ENCODE data around the gene BRIP1. TPM values are rescaled to one million over a fixed set of nuclear protein-coding genes. Genes with fewer than 3 reads are reported as not detected.

Gene BRIP1
- total RNA-seq, 1 donor from 2014 or later, result 4.3 TPM

DNA sequence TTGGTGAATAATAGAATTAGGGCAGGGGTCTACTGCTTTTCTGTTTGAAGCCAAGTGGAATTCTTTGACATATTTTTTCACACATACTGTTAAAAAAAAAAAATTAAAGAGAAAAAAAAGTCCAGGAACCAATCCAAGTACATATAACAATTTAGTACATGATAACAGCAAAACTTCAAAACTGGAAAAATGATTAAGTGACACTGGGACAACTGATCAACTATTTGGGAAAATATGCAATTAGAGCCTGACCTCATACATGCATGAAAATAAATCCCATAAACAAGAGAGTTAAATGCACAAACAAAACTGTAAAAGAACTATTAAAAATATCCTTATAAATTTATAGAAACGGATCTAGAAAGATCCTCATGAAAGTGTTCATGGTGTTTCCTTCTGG lies 27.7 kb downstream of the BRIP1 start:
- Mint-ChIP-seq H3K9me3 (ENCODE audit: low read depth) (no peaks in the 10 kb centered on the region), H3K4me1 (ENCODE audit: low read depth) (peaks cover 16% of the 10 kb centered on the region), H3K27me3 (ENCODE audit: low read depth) (no peaks in the 10 kb centered on the region), H3K36me3 (ENCODE audit: low read depth) (no peaks in the 10 kb centered on the region), H3K27ac (ENCODE audit: unreplicated experiment) (no peak overlapping the region), H3K4me3 (ENCODE audit: unreplicated experiment) (no peak overlapping the region)
- DNase-seq (ENCODE audit: low spot score), result no peak
- TF ChIP-seq, protein P1, sequence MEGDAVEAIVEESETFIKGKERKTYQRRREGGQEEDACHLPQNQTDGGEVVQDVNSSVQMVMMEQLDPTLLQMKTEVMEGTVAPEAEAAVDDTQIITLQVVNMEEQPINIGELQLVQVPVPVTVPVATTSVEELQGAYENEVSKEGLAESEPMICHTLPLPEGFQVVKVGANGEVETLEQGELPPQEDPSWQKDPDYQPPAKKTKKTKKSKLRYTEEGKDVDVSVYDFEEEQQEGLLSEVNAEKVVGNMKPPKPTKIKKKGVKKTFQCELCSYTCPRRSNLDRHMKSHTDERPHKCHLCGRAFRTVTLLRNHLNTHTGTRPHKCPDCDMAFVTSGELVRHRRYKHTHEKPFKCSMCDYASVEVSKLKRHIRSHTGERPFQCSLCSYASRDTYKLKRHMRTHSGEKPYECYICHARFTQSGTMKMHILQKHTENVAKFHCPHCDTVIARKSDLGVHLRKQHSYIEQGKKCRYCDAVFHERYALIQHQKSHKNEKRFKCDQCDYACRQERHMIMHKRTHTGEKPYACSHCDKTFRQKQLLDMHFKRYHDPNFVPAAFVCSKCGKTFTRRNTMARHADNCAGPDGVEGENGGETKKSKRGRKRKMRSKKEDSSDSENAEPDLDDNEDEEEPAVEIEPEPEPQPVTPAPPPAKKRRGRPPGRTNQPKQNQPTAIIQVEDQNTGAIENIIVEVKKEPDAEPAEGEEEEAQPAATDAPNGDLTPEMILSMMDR (IDR thresholded peaks at IDR 0.05), result no peak

- no peaks in the 10 kb centered on the region for H3K27me3 Mint-ChIP-seq (ENCODE audit: low read depth)
- H3K27ac Mint-ChIP-seq (ENCODE audit: unreplicated experiment), result no peak overlapping the region
- no peak for DNase-seq (ENCODE audit: low spot score)
- peaks cover under 1% of the 10 kb centered on the region for H3K36me3 Mint-ChIP-seq (ENCODE audit: low read depth)
- peaks cover 16% of the 10 kb centered on the region for H3K4me1 Mint-ChIP-seq (ENCODE audit: low read depth)
- TF ChIP-seq, protein P1 (IDR thresholded peaks at IDR 0.05), result no peak
- no peak overlapping the region for H3K4me3 Mint-ChIP-seq (ENCODE audit: unreplicated experiment)
- no peaks in the 10 kb centered on the region for H3K9me3 Mint-ChIP-seq (ENCODE audit: low read depth)
Measured at GRCh38 chr17:61834610-61835009, 28.7 kb downstream of the BRIP1 start.

DNA sequence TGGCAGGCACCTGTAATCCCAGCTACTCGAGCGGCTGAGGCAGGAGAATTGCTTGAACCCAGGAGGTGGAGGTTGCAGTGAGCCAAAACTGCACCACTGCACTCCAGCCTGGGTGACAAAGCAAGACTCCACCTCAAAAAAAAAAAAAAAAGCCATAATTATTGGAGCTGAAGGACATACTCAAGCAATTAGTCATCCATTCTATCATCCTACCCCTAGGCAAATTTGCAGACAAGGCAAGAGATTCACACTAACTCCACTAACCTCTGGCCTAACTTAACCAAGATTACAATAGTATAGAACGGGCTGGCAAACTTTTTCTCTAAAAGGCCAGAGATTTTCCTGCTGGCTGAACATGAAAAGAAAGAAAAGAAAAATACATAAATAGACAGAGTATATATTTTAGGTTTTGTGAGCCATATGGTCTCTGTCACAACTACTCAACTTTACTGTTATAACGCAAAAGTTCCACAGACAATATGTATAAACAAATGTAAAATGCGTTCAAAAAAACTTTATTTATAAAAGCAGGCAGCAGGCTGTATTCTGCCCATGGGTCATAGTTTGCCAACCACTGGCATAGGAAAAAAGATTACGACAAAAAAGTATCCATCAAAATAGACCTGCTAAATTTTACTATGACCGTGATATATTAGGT lies 29.7 kb downstream of the BRIP1 start:
- Mint-ChIP-seq H3K27me3 (ENCODE audit: low read depth) (no peaks in the 10 kb centered on the region), H3K36me3 (ENCODE audit: low read depth) (peaks cover 1% of the 10 kb centered on the region), H3K27ac (ENCODE audit: unreplicated experiment) (no peak overlapping the region), H3K4me1 (ENCODE audit: low read depth) (peaks cover 16% of the 10 kb centered on the region), H3K9me3 (ENCODE audit: low read depth) (peaks cover 2% of the 10 kb centered on the region), H3K4me3 (ENCODE audit: unreplicated experiment) (no peak overlapping the region)
- DNase-seq (ENCODE audit: low spot score), result no peak
- TF ChIP-seq, protein P1 (IDR thresholded peaks at IDR 0.05), result no peak

DNA sequence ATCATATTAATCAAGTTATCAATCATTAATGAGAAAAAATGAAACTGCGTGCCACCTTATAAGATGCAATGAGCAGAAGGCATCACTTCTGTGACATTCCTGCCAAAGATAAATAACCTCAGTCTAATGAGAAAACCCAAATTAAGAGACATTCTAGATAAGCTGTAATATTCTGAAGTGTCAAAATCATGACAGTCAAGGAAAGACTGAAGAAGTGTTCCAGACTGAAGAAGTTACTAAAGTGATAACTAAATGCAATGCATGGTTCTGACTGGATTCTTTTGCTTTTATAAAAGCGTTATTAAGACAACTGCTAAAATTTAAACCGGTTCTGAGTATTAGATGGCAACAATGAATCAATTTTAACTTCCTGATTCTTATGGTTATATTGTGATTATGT lies 30.9 kb downstream of the BRIP1 start:
- H3K36me3 Mint-ChIP-seq (ENCODE audit: low read depth), result peaks cover 6% of the 10 kb centered on the region
- H3K9me3 Mint-ChIP-seq (ENCODE audit: low read depth), result peaks cover 10% of the 10 kb centered on the region
- no peak overlapping the region for H3K27ac Mint-ChIP-seq (ENCODE audit: unreplicated experiment)
- no peak overlapping the region for H3K4me3 Mint-ChIP-seq (ENCODE audit: unreplicated experiment)
- DNase-seq (ENCODE audit: low spot score), result no peak
- H3K27me3 Mint-ChIP-seq (ENCODE audit: low read depth), result no peaks in the 10 kb centered on the region
- TF ChIP-seq, protein P1 (IDR thresholded peaks at IDR 0.05), result no peak
- H3K4me1 Mint-ChIP-seq (ENCODE audit: low read depth), result peaks cover 16% of the 10 kb centered on the region

DNA sequence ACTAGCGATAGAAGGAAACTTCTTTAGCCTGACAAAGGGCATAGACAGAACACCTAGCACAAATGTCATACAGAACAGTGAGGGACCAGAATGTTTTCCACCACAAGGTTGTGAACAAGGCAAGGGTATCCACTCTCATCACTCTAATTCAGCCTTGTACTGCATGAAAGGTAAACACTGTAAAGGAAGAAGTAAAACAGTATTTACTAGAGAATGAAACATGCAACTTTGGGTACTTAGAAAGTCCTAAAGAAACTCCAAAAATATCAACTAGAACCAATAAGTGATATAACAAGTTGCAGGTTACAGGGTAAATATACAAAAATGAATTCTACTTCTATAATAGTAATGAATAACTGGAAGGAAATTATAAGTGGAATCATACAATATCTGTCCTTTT lies 32.2 kb downstream of the BRIP1 start:
- peaks cover 7% of the 10 kb centered on the region for H3K36me3 Mint-ChIP-seq (ENCODE audit: low read depth)
- DNase-seq (ENCODE audit: low spot score), result no peak
- TF ChIP-seq, protein P1 (IDR thresholded peaks at IDR 0.05), result no peak
- no peak overlapping the region for H3K4me3 Mint-ChIP-seq (ENCODE audit: unreplicated experiment)
- no peaks in the 10 kb centered on the region for H3K27me3 Mint-ChIP-seq (ENCODE audit: low read depth)
- H3K27ac Mint-ChIP-seq (ENCODE audit: unreplicated experiment), result no peak overlapping the region
- H3K9me3 Mint-ChIP-seq (ENCODE audit: low read depth), result peaks cover 10% of the 10 kb centered on the region
- H3K4me1 Mint-ChIP-seq (ENCODE audit: low read depth), result peaks cover 16% of the 10 kb centered on the region
